Sigmoid colon (tissue), 4 donors: ENCODE data around the gene NEXN.

ENCODE experiments used
- CTCF ChIP-seq, 4 experiments: fragments of 450-650 bp in 3 of 4; fragments of 200-600 bp in 1 of 4; IDR thresholded peaks; one replicate each; pipeline ENCODE4 v1.5.1; 2016 to 2019; ENCODE audit warnings: antibody characterized with exemption in 4 of 4, mild to moderate bottlenecking in 3 of 4, moderate library complexity in 2 of 4
- EP300 ChIP-seq, 4 donors: sonication (generic); formaldehyde crosslinking; IDR thresholded peaks; one replicate each; pipeline ENCODE4 v1.6.1; 2017; ENCODE audit warnings: antibody characterized with exemption in 4 of 4
- POLR2A ChIP-seq, 2 donors: fragments of 450-650 bp; IDR thresholded peaks; one replicate each; pipeline ENCODE4 v1.6.1; 2016; ENCODE audit warnings: antibody characterized with exemption in 2 of 2, mild to moderate bottlenecking in 2 of 2, moderate library complexity in 2 of 2
- POLR2AphosphoS5 ChIP-seq, 4 donors: sonication (generic); formaldehyde crosslinking; IDR thresholded peaks; one replicate each; pipeline ENCODE4 v1.6.1; 2017; ENCODE audit warnings: antibody characterized with exemption in 4 of 4

GRCh38 chr1:77950873-77951272 lies 62.4 kb downstream of the NEXN start:
- TF ChIP-seq CTCF (IDR thresholded peaks at IDR 0.05) (no peak), POLR2A (IDR thresholded peaks at IDR 0.05) (no peak), EP300 (IDR thresholded peaks at IDR 0.05) (no peak), POLR2AphosphoS5 (IDR thresholded peaks at IDR 0.05) (no peak)
